Activated naive CD8-positive, alpha-beta T cell treated with anti-CD3 and anti-CD28 coated beads, Interleukin-2, amount 10 ng/mL, durations not matched to agents 7 days and 5 days (primary cell): ENCODE results near the gene PODN. TPM values are rescaled to one million over a fixed set of nuclear protein-coding genes. Genes with fewer than 3 reads are reported as not detected.
A peak's percentile ranks its signal among the peaks of the same experiment; 100 is the strongest.

Experiments
- ATAC-seq: fragments of 150-1000 bp; cut with Tn5 transposase; one replicate; pipeline ENCODE4 v1.10.0; 2021; ENCODE audit warnings: low read depth, moderate library complexity
- POLR2A ChIA-PET: fragments of 350-600 bp; sonication (Branson Sonifier 250); formaldehyde crosslinking; loops from one replicate; lab custom pipeline; 2021; ENCODE audit warnings: antibody characterized with exemption; lab: Charles Lee
- DNase-seq: peaks from one replicate; pipeline ENCODE4 v3.0.0; 2021
- H3K27ac Mint-ChIP-seq: one replicate; pipeline ENCODE4 v1.8.0; 2022; ENCODE audit warnings: mild to moderate bottlenecking, mixed read lengths
- H3K27me3 Mint-ChIP-seq: one replicate; pipeline ENCODE4 v1.8.0; 2022; ENCODE audit warnings: mild to moderate bottlenecking, moderate library complexity, mixed read lengths
- H3K36me3 Mint-ChIP-seq: one replicate; pipeline ENCODE4 v1.8.0; 2021; ENCODE audit warnings: mild to moderate bottlenecking, mixed read lengths
- H3K4me1 Mint-ChIP-seq: one replicate; pipeline ENCODE4 v1.8.0; 2021; ENCODE audit warnings: mixed read lengths
- H3K4me3 Mint-ChIP-seq: one replicate; pipeline ENCODE4 v1.8.0; 2022; ENCODE audit warnings: mild to moderate bottlenecking, moderate library complexity, mixed read lengths
- H3K9me3 Mint-ChIP-seq: one replicate; pipeline ENCODE4 v1.8.0; 2021; ENCODE audit warnings: mixed read lengths
- total RNA-seq, 2 experiments: library from RNA; stranded (reverse); gene quantifications; one replicate each; pipeline ENCODE4 v1.2.3, GENCODE V29; 2021

Gene PODN
- total RNA-seq, 2 experiments from 2014 or later: 0.14 TPM; not detected in 1

DNA sequence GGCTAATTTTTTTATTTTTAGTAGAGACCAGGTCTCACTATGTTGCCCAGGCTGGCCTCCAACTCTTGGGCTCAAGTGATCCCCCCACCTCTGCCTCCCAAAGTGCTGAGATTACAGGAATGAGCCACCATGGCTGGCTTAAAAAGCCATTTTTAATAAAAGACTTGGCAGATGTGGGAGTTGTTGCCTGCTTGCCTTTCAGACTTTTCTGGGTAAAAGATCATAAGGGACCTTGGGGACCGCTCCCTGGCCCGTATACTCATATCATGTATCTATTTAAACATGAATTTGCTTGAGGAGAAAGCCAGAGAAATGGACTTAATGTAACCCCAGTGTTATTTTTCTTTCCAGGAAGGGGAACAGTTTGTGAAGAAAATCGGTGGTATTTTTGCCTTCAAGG, 23.4 kb upstream of the PODN start:
- POLR2A ChIA-PET: no interaction called here
- ATAC-seq: no peak
- Mint-ChIP-seq H3K9me3 (no peaks in the 10 kb centered on the region), H3K27ac (no peak overlapping the region), H3K4me1 (peaks cover 4% of the 10 kb centered on the region), H3K36me3 (peaks cover 12% of the 10 kb centered on the region), H3K4me3 (no peak overlapping the region), H3K27me3 (no peaks in the 10 kb centered on the region)
- DNase-seq: no peak

- no peak overlapping the region for H3K4me3 Mint-ChIP-seq
- ATAC-seq (no peak), DNase-seq (no peak)
- H3K4me1 Mint-ChIP-seq: peaks cover 4% of the 10 kb centered on the region
- no peaks in the 10 kb centered on the region for H3K27me3 Mint-ChIP-seq
- H3K27ac Mint-ChIP-seq: no peak overlapping the region
- peaks cover 18% of the 10 kb centered on the region for H3K36me3 Mint-ChIP-seq
- POLR2A ChIA-PET: no interaction called here
- no peaks in the 10 kb centered on the region for H3K9me3 Mint-ChIP-seq
These were observed 18.7 kb upstream of the PODN start for GRCh38 chr1:53043271-53043670.

DNA sequence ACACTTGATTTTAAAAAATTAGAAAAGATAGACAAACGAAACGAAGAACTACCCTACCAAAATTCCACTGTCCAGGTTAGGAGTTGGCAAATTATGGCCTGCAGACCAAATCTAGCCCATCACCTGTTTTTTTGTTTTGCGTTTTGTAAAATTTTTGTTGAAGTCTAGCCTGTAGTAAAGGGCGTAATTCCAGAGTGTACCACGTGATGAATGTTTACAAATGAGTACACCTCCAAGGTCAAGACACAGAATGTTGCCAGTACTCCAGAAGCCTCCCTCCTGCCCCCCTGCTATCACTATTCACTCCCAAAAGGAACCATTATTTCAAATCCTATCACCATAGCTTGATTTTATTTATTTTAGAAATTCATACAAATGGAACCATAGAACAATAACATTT, 17.1 kb upstream of the PODN start:
- no peak for ATAC-seq
- no peak overlapping the region for H3K27ac Mint-ChIP-seq
- H3K27me3 Mint-ChIP-seq: no peaks in the 10 kb centered on the region
- POLR2A ChIA-PET: no interaction called here
- H3K4me3 Mint-ChIP-seq: no peak overlapping the region
- H3K9me3 Mint-ChIP-seq: no peaks in the 10 kb centered on the region
- peaks cover 16% of the 10 kb centered on the region for H3K36me3 Mint-ChIP-seq
- no peak for DNase-seq
- H3K4me1 Mint-ChIP-seq: peaks cover 4% of the 10 kb centered on the region

DNA sequence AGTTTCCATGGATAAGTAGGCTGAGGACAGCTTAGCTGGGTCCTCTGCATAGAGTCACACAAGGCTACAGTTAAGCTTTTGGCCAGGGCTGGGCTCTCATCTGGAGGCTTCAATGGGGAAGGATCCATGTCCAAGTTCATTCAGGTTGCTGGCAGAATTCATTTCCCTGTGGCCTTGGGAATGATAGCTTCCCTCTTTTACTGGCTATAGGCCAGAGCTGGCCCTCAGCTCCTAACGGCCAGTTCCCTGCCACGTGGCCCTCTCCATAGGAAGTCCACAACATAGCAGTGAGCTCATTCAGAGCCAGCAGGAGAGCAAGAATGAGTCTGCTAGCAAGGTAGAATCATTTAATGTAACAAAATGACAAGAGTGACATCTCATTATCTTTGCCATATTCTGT, 15.1 kb upstream of the PODN start:
- H3K36me3 Mint-ChIP-seq: peaks cover 14% of the 10 kb centered on the region
- POLR2A ChIA-PET: no interaction called here

GRCh38 chr1:53047737-53048736, 14.0 kb upstream of the PODN start:
- no peak overlapping the region for H3K27ac Mint-ChIP-seq
- no peaks in the 10 kb centered on the region for H3K9me3 Mint-ChIP-seq
- no peaks in the 10 kb centered on the region for H3K27me3 Mint-ChIP-seq
- H3K36me3 Mint-ChIP-seq: peaks cover 23% of the 10 kb centered on the region
- H3K4me3 Mint-ChIP-seq: no peak overlapping the region
- H3K4me1 Mint-ChIP-seq: peaks cover 4% of the 10 kb centered on the region
- POLR2A ChIA-PET: no interaction called here
- DNase-seq (no peak), ATAC-seq (no peak)

More for the DNA sequence above, 15.1 kb upstream of the PODN start:
- ATAC-seq (no peak), DNase-seq (no peak)
- H3K9me3 Mint-ChIP-seq: no peaks in the 10 kb centered on the region
- H3K27ac Mint-ChIP-seq: no peak overlapping the region
- peaks cover 4% of the 10 kb centered on the region for H3K4me1 Mint-ChIP-seq
- no peaks in the 10 kb centered on the region for H3K27me3 Mint-ChIP-seq
- no peak overlapping the region for H3K4me3 Mint-ChIP-seq

DNA sequence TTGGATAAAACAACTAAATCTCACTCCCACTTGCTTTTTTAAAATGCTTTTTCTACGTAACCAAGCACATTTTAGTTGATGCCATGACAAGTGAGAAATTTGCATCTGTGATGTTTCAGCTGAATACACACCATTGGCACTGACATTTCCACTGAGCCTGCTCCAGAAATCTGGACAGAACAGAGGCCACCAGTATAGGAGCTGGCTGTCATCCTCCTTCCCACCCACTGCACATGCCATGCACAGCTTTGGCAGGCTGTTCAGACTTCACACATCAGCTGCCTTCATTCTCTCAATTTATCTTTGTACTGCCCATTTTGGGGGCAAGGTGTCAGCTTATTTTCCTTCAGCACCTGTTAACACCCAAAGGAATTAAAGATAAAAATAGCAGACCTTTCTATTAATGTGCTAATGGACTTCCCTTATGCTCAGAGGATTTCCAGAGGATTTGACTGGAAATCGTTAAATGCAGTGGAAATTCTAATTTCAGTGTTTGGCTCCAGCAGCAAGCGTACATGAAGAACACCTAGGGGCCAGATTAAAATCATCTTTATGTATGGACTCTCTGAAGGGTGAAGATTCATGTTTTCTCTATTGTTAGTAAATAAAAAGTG, 12.9 kb upstream of the PODN start:
- no peaks in the 10 kb centered on the region for H3K27me3 Mint-ChIP-seq
- ATAC-seq (no peak), DNase-seq (no peak)
- no peak overlapping the region for H3K4me3 Mint-ChIP-seq
- no peaks in the 10 kb centered on the region for H3K9me3 Mint-ChIP-seq
- no peak overlapping the region for H3K27ac Mint-ChIP-seq
- peaks cover 4% of the 10 kb centered on the region for H3K4me1 Mint-ChIP-seq
- POLR2A ChIA-PET: no interaction called here
- peaks cover 31% of the 10 kb centered on the region for H3K36me3 Mint-ChIP-seq

- Mint-ChIP-seq H3K27ac (no peak overlapping the region), H3K9me3 (no peaks in the 10 kb centered on the region), H3K4me1 (peaks cover 4% of the 10 kb centered on the region), H3K4me3 (no peak overlapping the region), H3K27me3 (no peaks in the 10 kb centered on the region), H3K36me3 (peaks cover 34% of the 10 kb centered on the region)
- ATAC-seq: no peak
- POLR2A ChIA-PET: no interaction called here
- no peak for DNase-seq
These were observed 12.4 kb upstream of the PODN start for GRCh38 chr1:53049574-53049967.

- ATAC-seq: no peak
- no peaks in the 10 kb centered on the region for H3K27me3 Mint-ChIP-seq
- H3K27ac Mint-ChIP-seq: no peak overlapping the region
- POLR2A ChIA-PET: no interaction called here
- peaks cover 4% of the 10 kb centered on the region for H3K4me1 Mint-ChIP-seq
- H3K9me3 Mint-ChIP-seq: no peaks in the 10 kb centered on the region
- H3K36me3 Mint-ChIP-seq: peaks cover 35% of the 10 kb centered on the region
- no peak overlapping the region for H3K4me3 Mint-ChIP-seq
- DNase-seq: no peak
These were observed 11.7 kb upstream of the PODN start for GRCh38 chr1:53050310-53050709.

DNA sequence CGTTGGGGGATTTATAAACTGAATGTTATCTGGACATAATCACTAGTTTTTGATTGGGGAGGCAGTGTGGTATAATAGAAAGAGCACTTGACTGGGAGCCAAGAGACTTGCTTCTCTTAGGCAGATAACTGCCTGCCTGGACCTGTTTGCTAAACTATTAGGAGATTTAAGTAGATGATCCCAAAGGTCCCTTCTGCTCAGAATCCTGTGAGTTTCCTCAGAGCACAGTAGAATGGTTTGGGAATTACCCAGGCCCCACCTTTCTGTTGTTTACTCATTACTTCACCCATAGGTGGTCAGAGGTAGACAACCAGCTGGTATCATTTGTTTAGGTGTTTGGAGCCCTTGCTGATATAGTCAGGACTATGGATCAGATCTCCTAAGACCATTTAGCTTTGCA, 10.3 kb upstream of the PODN start:
- no peaks in the 10 kb centered on the region for H3K9me3 Mint-ChIP-seq
- H3K27ac Mint-ChIP-seq: no peak overlapping the region
- H3K36me3 Mint-ChIP-seq: peaks cover 31% of the 10 kb centered on the region

GRCh38 chr1:53057127-53057526, 4.9 kb upstream of the PODN start:
- no peak overlapping the region for H3K27ac Mint-ChIP-seq
- no peak for ATAC-seq
- no peaks in the 10 kb centered on the region for H3K9me3 Mint-ChIP-seq
- POLR2A ChIA-PET: no interaction called here
- peaks cover 21% of the 10 kb centered on the region for H3K36me3 Mint-ChIP-seq
- no peaks in the 10 kb centered on the region for H3K4me1 Mint-ChIP-seq
- no peak overlapping the region for H3K4me3 Mint-ChIP-seq
- no peak for DNase-seq
- peaks cover 39% of the 10 kb centered on the region for H3K27me3 Mint-ChIP-seq

More for the DNA sequence above, 10.3 kb upstream of the PODN start:
- POLR2A ChIA-PET: no interaction called here
- Mint-ChIP-seq H3K4me1 (peaks cover 4% of the 10 kb centered on the region), H3K27me3 (no peaks in the 10 kb centered on the region), H3K4me3 (no peak overlapping the region)
- DNase-seq (no peak), ATAC-seq (no peak)

DNA sequence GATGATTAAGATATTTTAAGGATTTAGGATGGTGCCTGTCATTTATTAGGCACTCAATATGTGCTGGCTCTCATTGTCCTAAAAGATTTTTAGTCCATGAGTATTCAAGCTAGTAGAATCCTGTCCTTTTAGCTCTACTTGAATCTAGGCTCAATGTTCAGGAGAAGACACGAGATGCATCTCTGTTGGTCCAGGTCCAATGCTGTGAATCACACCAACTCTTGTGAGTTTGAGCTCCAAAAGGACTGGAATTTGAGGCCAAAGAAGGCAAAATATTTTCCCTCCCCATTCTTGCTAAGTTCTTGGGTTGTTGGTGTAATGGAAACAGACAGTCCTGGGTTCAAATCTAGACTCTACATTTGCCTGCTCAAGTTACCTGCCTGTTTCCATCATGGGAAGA, 1.4 kb upstream of the PODN start:
- Mint-ChIP-seq H3K36me3 (no peaks in the 10 kb centered on the region), H3K27ac (no peak overlapping the region), H3K4me1 (no peaks in the 10 kb centered on the region), H3K9me3 (no peaks in the 10 kb centered on the region), H3K4me3 (no peak overlapping the region), H3K27me3 (peaks cover 65% of the 10 kb centered on the region)
- DNase-seq (no peak), ATAC-seq (no peak)
- POLR2A ChIA-PET: no interaction called here

GRCh38 chr1:53061123-53061858, 722 bp upstream of the PODN start:
- peaks cover 65% of the 10 kb centered on the region for H3K27me3 Mint-ChIP-seq
- DNase-seq (no peak), ATAC-seq (no peak)
- no peak overlapping the region for H3K27ac Mint-ChIP-seq
- peak overlapping the region; percentile 50 for H3K4me3 Mint-ChIP-seq
- POLR2A ChIA-PET: no interaction called here
- no peaks in the 10 kb centered on the region for H3K36me3 Mint-ChIP-seq
- H3K4me1 Mint-ChIP-seq: no peaks in the 10 kb centered on the region
- no peaks in the 10 kb centered on the region for H3K9me3 Mint-ChIP-seq

- Mint-ChIP-seq H3K27me3 (peaks cover 59% of the 10 kb centered on the region), H3K9me3 (no peaks in the 10 kb centered on the region), H3K4me3 (peak overlapping the region; percentile 52), H3K36me3 (no peaks in the 10 kb centered on the region), H3K4me1 (no peaks in the 10 kb centered on the region), H3K27ac (no peak overlapping the region)
- DNase-seq: no peak
- POLR2A ChIA-PET: no interaction called here
- no peak for ATAC-seq
These were observed 937 bp downstream of the PODN start for GRCh38 chr1:53062708-53063591.
